HEK293T (cell line): ENCODE results near the gene SFMBT1.

Source experiments
- CTCF ChIA-PET: fragments of 350-600 bp; formaldehyde crosslinking; extraction: SDS; loops from one replicate; lab custom pipeline; 2021; ENCODE audit warnings: antibody characterized with exemption, inconsistent platforms; lab: Yijun Ruan, JAX
- POLR2A ChIA-PET: fragments of 350-600 bp; formaldehyde crosslinking; extraction: SDS; loops from one replicate; lab custom pipeline; 2020; ENCODE audit warnings: antibody characterized with exemption, inconsistent platforms; lab: Yijun Ruan, JAX
- DNase-seq: peaks from one replicate; pipeline ENCODE4 v3.0.0; 2012; ENCODE audit warnings: mixed read lengths; ENCODE audit errors: extremely low spot score
- ARNT ChIP-seq: fragments of 450-650 bp; IDR thresholded peaks from 2 replicates; pipeline ENCODE4 v1.6.1; 2017; ENCODE audit warnings: mild to moderate bottlenecking
- BHLHE40 ChIP-seq: fragments of 450-650 bp; IDR thresholded peaks from 2 replicates; pipeline ENCODE4 v1.6.1; 2016; ENCODE audit warnings: mild to moderate bottlenecking, moderate library complexity, borderline replicate concordance
- CTBP1 ChIP-seq: fragments of 450-650 bp; IDR thresholded peaks from 2 replicates; pipeline ENCODE4 v1.6.1; 2016; ENCODE audit warnings: borderline replicate concordance
- ELF4 ChIP-seq: fragments of 450-650 bp; IDR thresholded peaks from 2 replicates; pipeline ENCODE4 v1.6.1; 2017; ENCODE audit warnings: antibody characterized with exemption
- FOXA1 ChIP-seq: fragments of 450-650 bp; IDR thresholded peaks from 2 replicates; pipeline ENCODE4 v1.6.1; 2016; ENCODE audit warnings: mild to moderate bottlenecking
- FOXK2 ChIP-seq: fragments of 450-650 bp; IDR thresholded peaks from 2 replicates; pipeline ENCODE4 v1.6.1; 2016; ENCODE audit warnings: mild to moderate bottlenecking
- FOXM1 ChIP-seq: fragments of 450-650 bp; IDR thresholded peaks from 2 replicates; pipeline ENCODE4 v1.6.1; 2017; ENCODE audit warnings: mild to moderate bottlenecking, borderline replicate concordance
- HDGF ChIP-seq: fragments of 450-650 bp; IDR thresholded peaks from 2 replicates; pipeline ENCODE4 v1.6.1; 2017; ENCODE audit warnings: antibody characterized with exemption, borderline replicate concordance
- L3MBTL2 ChIP-seq: fragments of 450-650 bp; conservative IDR thresholded peaks from 2 replicates; pipeline ENCODE4 v1.6.1; 2016; ENCODE audit warnings: mild to moderate bottlenecking
- LEF1 ChIP-seq: fragments of 450-650 bp; IDR thresholded peaks from 2 replicates; pipeline ENCODE4 v1.6.1; 2017; ENCODE audit warnings: mild to moderate bottlenecking, borderline replicate concordance
- NFRKB ChIP-seq: fragments of 450-650 bp; IDR thresholded peaks from 2 replicates; pipeline ENCODE4 v1.6.1; 2016; ENCODE audit warnings: mild to moderate bottlenecking, moderate library complexity
- SP1 ChIP-seq: fragments of 450-650 bp; IDR thresholded peaks from 2 replicates; pipeline ENCODE4 v1.6.1; 2017
- SUZ12 ChIP-seq: fragments of 450-650 bp; IDR thresholded peaks from 2 replicates; pipeline ENCODE4 v1.6.1; 2016; ENCODE audit warnings: mild to moderate bottlenecking
- TARDBP ChIP-seq: fragments of 450-650 bp; IDR thresholded peaks from 2 replicates; pipeline ENCODE4 v1.6.1; 2016
- ZNF384 ChIP-seq: fragments of 450-650 bp; IDR thresholded peaks from 2 replicates; pipeline ENCODE4 v1.6.1; 2016
- TF ChIP-seq, protein P1 (sequence below): fragments of 450-650 bp; IDR thresholded peaks from 2 replicates; pipeline ENCODE4 v1.6.1; 2016

Gene SFMBT1

DNA sequence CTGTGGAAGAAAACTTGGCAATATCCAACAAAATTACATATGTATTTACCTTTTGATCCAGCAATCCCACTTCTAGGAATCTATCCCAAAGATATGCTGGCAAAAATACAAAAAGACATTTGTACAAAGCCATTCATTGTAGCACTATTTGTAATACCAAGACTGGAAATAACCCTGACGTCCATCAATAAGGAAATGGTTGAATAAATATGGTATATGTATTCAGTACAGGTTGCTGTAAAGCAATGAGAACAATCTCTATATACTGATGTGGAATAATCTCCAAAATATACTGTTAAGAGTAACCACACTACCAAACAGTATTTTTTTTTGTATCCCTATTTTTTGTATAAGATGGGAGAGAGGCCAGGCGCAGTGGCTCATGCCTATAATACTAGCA, 83.7 kb downstream of the SFMBT1 start:
- no peak for TF ChIP-seq ZNF384
- no peak for TF ChIP-seq FOXM1
- no peak for TF ChIP-seq CTBP1
- no peak for TF ChIP-seq SUZ12
- no peak for TF ChIP-seq ELF4
- TF ChIP-seq L3MBTL2: no peak
- no peak for TF ChIP-seq LEF1
- TF ChIP-seq TARDBP: no peak
- TF ChIP-seq HDGF: no peak
- no peak for TF ChIP-seq SP1
- no peak for TF ChIP-seq ARNT
- no peak for TF ChIP-seq BHLHE40
- no peak for TF ChIP-seq NFRKB
- no peak for TF ChIP-seq FOXK2
- TF ChIP-seq, protein P1, sequence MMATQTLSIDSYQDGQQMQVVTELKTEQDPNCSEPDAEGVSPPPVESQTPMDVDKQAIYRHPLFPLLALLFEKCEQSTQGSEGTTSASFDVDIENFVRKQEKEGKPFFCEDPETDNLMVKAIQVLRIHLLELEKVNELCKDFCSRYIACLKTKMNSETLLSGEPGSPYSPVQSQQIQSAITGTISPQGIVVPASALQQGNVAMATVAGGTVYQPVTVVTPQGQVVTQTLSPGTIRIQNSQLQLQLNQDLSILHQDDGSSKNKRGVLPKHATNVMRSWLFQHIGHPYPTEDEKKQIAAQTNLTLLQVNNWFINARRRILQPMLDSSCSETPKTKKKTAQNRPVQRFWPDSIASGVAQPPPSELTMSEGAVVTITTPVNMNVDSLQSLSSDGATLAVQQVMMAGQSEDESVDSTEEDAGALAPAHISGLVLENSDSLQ: no peak
- TF ChIP-seq FOXA1: no peak
- DNase-seq: no peak
- CTCF ChIA-PET: no interaction called here
- POLR2A ChIA-PET: no interaction called here

DNA sequence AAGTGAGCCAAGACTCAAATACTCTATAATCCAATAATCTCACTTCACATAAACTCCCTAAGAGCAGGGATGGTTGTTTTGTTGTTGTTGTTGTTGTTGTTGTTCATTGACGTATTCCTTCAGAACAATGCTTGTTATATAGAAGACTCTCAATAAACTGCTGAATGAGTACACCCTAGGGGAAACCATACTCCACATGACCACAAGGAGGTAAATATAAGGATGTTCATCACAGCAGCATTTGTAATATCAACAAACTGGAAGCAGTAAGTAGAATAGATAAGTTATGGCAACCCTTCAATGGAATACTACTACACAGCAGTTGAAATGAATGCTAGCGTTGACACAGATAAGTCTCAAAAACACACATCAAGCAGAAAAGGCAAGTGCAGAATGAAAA, 86.1 kb downstream of the SFMBT1 start:
- ChIA-PET POLR2A (no interaction called here), CTCF (no interaction called here)
- no peak for TF ChIP-seq NFRKB
- TF ChIP-seq CTBP1: no peak
- no peak for TF ChIP-seq TARDBP
- TF ChIP-seq FOXA1: no peak
- TF ChIP-seq BHLHE40: no peak
- no peak for TF ChIP-seq SP1
- TF ChIP-seq LEF1: no peak
- no peak for TF ChIP-seq SUZ12
- TF ChIP-seq L3MBTL2: no peak
- no peak for TF ChIP-seq ARNT
- no peak for TF ChIP-seq ELF4
- TF ChIP-seq ZNF384: no peak
- TF ChIP-seq, protein P1: no peak
- no peak for TF ChIP-seq FOXM1
- TF ChIP-seq HDGF: no peak
- TF ChIP-seq FOXK2: no peak
- no peak for DNase-seq

DNA sequence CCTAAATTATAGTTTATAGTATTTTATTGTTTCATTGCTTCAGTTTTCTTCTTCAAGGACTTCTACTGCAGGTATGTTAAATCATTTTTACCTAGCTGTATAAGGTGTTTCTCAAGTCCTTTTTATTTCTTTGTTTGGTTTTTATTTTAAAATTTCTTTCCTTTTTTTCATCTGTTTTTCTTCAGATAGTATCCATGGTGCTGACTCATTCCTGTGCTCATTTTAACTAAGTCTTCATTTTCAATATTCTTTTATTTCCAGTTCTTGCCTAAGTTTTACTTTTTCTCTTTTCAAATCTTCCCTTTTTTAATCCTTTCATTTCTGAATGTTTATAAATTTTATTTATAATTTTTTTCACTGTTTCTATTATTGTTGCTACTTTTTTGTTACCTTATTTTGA, 106.3 kb downstream of the SFMBT1 start:
- DNase-seq: no peak
- TF ChIP-seq SP1: no peak
- TF ChIP-seq FOXK2: no peak
- TF ChIP-seq HDGF: no peak
- TF ChIP-seq ZNF384: no peak
- TF ChIP-seq ELF4: no peak
- no peak for TF ChIP-seq FOXA1
- TF ChIP-seq BHLHE40: no peak
- no peak for TF ChIP-seq TARDBP
- TF ChIP-seq FOXM1: no peak
- no peak for TF ChIP-seq SUZ12
- TF ChIP-seq L3MBTL2: no peak
- no peak for TF ChIP-seq NFRKB
- no peak for TF ChIP-seq LEF1
- TF ChIP-seq, protein P1: no peak
- no peak for TF ChIP-seq CTBP1
- ChIA-PET POLR2A (no interaction called here), CTCF (no interaction called here)

DNA sequence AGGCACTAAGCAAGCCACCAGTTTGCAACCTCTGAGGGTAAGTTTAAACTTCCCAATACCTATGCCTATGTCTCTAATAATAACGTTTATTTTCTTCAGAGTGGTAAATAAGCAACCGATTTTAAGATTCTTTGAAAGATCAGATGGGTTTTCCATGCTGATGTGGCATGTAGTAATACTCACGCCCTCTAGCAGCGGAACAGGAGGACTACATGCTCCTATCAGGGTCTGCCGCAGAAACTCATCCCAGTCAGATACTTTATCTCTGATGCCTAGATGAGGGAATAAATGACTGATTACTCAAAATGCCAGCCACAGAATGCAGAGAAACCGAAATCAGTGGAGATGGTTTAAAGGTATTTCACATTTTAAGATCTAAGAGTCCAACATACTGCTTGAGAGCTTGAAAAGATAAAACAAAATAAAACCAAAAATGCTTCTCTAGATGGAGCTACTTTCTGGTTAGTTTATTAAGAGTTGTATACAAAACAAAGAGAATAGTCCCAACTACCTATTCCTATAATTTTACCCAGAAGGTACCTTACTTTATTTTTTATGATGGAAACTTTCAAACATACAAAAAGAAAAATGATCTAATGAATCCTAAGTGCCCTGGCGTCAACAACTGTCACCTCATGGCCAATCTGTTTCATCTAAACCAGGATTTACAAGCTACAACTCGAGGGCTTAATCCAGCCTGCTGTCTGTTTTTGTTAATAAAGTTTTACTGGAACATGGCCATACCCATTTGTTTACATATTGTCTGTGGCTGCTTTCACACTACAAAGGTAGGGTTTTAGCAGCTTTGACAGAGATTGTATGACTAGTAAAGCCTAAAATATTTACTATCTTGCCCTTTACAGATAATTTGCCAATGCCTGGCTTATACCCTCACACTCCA, 111.0 kb downstream of the SFMBT1 start:
- CTCF ChIA-PET: interaction anchor here (0.6 to 0.8 kb wide), 4 partner anchors 10 to 114 kb away, joined by 3 to 5 read pairs (median 3); no protein-coding TSS in a partner anchor
- DNase-seq: peak; percentile 67
- TF ChIP-seq, protein P1: peak; percentile 63; the same call in 1 of the 2 replicates
- TF ChIP-seq TARDBP (no peak), L3MBTL2 (peak; percentile 41; the same call in 1 of the 2 replicates)
- POLR2A ChIA-PET: no interaction called here

DNA sequence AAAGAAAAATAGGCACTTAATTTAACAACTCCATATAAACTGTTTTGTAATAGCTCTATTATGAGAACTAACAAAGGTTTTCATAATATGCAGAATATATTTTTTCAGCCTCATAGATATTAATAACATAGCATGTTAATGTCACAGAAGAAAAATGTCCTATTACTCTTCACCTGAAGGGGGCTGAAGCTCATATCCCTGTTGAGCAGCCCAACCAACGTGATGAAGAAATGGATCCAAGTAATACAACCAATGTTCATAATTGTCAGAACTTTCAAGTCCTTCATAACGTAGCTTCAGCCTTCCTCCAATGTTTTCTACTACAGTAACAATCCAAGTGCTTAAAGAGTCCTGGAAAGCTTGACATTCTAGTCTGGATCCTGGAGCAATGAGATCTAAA, 114.0 kb downstream of the SFMBT1 start:
- POLR2A ChIA-PET: no interaction called here
- DNase-seq: no peak
- no peak for TF ChIP-seq CTBP1
- TF ChIP-seq, protein P1: no peak
- no peak for TF ChIP-seq ZNF384
- no peak for TF ChIP-seq SP1
- no peak for TF ChIP-seq LEF1
- TF ChIP-seq NFRKB: no peak
- TF ChIP-seq FOXM1: no peak
- TF ChIP-seq BHLHE40: no peak
- no peak for TF ChIP-seq ELF4
- no peak for TF ChIP-seq SUZ12
- no peak for TF ChIP-seq HDGF
- no peak for TF ChIP-seq L3MBTL2
- TF ChIP-seq FOXA1: no peak
- no peak for TF ChIP-seq FOXK2
- CTCF ChIA-PET: interaction anchor here (1.0 kb wide), 1 partner anchor 9 kb away, joined by 5 read pairs; no protein-coding TSS in a partner anchor
